ENCODE data around the gene MRPL48.
"Not testable (repeated sequence)": the region's sequence is repeated elsewhere in the genome, so short reads cannot be mapped to it uniquely, and the experiment has no call there.

MRPL48 gene

DNA sequence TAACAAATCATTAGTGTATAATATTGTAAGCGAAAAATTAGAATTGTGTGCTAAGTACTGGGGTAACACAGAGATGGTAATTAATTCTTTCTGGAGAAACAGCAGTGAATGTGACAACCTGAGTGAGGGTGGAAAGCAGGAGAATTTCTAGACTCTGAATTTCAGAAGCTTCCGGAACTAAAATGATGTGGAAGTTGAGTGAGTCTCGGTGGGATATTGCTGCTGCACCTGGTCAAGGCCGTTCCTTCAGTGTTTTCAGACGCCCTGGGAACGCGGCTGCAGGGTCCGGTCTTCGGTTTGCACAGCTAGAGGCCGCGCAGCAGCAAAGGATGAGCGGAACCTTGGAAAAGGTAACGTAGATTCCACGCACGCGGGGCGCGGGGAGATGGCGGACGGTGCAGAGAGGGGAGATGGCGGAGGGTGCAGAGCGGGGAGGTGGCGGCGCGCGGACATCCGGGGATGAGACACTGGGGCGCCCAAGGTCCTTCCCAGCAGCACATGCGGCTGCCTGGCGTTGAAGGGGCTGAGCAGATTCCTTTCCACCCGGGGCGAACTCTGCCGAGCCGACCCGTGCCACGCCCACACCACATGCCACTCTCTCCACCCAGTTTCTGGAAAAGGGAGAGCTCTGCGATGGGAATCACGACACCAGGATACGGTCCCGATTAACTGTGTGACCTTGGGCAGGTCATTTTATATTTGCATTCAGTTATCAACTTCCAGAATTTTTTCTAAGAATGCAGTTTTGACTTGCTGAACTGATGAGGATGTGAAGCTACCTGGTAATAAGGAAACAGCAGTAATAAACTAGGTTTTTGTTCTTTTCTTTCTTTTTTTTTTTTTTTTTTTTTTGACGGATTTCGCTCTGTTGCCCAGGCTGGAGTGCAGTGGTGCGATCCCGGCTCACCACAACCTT is at the start of gene MRPL48:
MRPL48 (plus strand) TSS at position 232 of the 916 bp plus-strand sequence; CDS start at position 330, 98 bp downstream.
- peak; percentile 84 to 89 for DNase-seq (ENCODE audit: low read depth in 2 of 2)

GRCh38 chr11:73743045-73743444 is 44.6 kb upstream of the MRPL48 start:
- no peak for DNase-seq (ENCODE audit: low read depth in 2 of 2)

DNA sequence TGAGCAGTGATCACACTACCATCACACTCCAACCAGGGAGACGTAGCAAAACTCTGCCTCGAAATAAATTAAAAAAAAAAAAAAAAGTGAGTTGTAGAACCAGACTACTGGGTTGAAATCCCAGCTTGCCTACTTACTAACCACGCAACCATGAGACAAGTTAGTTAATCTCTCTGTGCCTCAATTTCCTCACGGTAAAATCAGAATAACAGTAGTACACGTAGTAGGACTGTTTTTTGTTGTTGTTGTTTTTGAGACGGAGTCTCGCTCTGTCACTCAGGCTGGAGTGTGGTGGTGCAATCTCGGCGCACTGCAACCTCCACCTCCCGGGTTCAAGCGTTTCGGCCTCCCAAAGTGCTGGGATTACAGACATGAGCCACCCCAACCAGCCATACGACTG is 41.0 kb upstream of the MRPL48 start:
- no peak for DNase-seq (ENCODE audit: low read depth in 2 of 2)

DNA sequence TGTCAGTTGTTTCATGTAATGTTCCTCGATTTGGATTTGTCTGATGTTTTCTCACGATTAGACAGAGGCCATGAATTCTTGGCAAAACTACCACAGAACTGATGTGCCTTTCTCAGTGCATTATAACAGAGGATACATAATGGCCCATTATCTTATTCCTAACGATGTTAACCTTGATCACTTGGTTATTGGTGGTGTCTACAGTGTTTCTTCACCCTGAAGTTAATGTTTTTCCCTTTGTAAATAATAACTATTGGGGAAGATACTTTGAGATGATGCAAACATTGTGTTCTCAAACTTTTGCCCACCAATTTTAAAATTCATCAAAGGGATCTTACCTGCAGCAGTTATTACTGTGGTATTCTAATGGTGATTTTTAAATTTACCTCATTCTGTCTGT is 39.9 kb upstream of the MRPL48 start:
- DNase-seq (ENCODE audit: low read depth in 2 of 2), result no peak

- DNase-seq (ENCODE audit: low read depth in 2 of 2), result no peak
Measured at GRCh38 chr11:73748300-73748699, 39.4 kb upstream of the MRPL48 start.

DNA sequence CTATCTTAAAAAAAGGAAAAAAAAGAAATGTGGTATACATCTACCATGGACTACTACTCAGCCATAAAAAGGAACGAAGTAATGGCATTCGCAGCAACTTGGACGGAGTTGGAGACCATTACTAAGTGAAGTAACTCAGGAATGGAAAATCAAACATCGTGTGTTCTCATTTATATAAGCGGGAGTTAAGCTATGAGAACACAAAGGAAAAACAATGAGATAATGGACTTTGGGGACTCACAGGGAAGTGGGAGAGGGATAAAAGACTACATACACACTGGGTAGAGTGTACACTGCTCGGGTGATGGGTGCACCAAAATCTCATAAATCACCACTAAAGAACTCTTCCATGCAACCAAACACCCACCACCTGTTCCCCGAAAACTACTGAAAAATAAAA is 38.6 kb upstream of the MRPL48 start:
- DNase-seq (ENCODE audit: low read depth in 2 of 2), result no peak

- no peak for DNase-seq (ENCODE audit: low read depth in 2 of 2)
Measured at GRCh38 chr11:73750228-73750627, 37.4 kb upstream of the MRPL48 start.

DNA sequence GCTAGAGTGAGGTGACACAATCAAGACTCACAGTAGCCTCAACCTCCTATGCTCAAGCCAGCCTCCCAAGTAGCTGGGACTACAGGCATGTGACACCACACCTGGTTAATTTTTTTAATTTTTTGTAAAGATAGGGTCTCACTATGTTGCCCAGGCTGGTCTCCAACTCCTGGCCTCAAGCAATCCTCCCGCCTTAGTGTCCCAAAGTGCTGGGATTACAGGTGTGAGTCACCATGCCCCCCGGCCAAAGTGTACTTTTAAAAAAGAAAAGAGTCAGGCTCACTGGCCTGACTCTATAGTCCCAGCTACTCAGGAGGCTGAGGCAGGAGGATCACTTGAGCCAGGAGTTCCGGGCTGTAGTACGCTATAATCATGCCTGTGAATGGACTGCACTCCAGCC is 36.8 kb upstream of the MRPL48 start:
- not testable (repeated sequence) for DNase-seq (ENCODE audit: low read depth in 2 of 2)

- DNase-seq (ENCODE audit: low read depth in 2 of 2), result no peak
Measured at GRCh38 chr11:73752216-73752867, 35.3 kb upstream of the MRPL48 start.

DNA sequence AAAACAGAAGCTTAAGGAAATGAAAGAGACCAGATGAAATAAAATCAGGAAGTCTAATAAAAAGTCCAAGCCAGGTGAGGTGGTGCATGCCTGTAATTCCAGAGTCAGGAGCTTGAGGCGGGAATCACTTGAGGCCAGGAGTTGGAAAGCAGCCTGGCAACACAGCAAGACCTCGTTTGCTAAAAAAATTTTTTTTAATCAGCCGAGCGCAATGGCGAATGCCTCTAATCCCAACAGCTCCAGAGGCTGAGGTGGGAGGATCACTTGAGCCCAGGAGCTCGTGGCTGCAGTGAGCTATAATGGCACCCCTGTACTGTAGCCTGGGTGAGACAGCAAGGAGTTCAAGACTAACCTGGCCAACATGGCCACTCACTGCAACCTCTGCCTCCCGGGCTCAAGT is 34.8 kb upstream of the MRPL48 start:
- no peak for DNase-seq (ENCODE audit: low read depth in 2 of 2)

GRCh38 chr11:73753938-73754337 is 33.7 kb upstream of the MRPL48 start:
- DNase-seq (ENCODE audit: low read depth in 2 of 2), result no peak

GRCh38 chr11:73755670-73756069 is 32.0 kb upstream of the MRPL48 start:
- no peak for DNase-seq (ENCODE audit: low read depth in 2 of 2)

- DNase-seq (ENCODE audit: low read depth in 2 of 2), result no peak
Measured at GRCh38 chr11:73757598-73757997, 30.1 kb upstream of the MRPL48 start.

GRCh38 chr11:73758451-73758850 is 29.2 kb upstream of the MRPL48 start:
- no peak for DNase-seq (ENCODE audit: low read depth in 2 of 2)

GRCh38 chr11:73759610-73760134 is 28.0 kb upstream of the MRPL48 start:
- no peak for DNase-seq (ENCODE audit: low read depth in 2 of 2)

DNA sequence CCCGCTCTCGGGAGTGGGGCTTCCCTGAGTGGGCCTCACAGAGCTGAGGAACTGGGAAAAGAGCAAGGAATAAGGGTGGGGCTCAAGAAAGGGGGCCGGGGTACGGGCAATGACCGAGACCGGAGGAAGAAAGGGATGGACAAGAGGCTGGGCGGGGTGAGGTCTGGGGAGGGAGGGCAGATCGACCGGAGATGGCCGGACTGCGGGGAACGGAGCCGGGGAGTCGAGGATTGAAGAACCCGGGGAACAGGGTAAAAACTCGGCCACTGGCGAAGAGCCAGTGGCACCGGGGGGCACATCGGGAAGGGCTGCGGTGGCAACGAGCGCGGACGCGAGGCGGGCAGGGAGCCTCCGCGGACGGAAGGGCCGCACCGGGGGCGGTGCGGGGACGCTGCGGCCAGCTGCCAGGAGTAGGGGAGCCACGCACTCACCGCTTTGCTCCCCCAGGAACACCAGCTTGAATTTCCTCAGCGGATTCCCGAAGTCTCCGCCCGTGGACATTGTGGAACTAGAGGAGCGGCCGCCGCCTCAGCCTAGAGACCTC is 27.5 kb upstream of the MRPL48 start:
- DNase-seq (ENCODE audit: low read depth in 2 of 2), result no peak

- peak; percentile 98 to 100 for DNase-seq (ENCODE audit: low read depth in 2 of 2)
Measured at GRCh38 chr11:73760679-73761402, 26.8 kb upstream of the MRPL48 start, which contains the start of gene RAB6A. TSS of gene RAB6A (minus strand) at chr11:73761074. CDS start at chr11:73760635, 439 bp downstream.

GRCh38 chr11:73761403-73761945 is 26.2 kb upstream of the MRPL48 start:
- no peak for DNase-seq (ENCODE audit: low read depth in 2 of 2)

DNA sequence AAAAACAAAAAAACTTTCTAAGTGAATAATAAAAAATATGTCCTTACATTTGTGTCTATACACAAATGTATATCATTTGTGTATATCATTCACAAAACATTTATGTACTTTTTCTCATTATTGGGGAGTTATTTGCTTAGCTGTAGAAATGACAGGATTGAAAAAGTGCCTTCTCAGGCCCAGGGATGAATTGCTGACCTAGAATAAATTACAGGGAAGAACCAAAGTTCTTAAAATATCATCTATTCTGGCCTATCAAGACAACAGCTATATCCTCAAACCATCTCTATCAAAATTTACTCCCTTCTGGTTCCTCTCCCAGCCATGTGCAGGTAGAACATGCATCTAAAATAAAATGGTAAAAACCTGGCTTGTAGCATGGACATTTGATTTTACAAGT is 24.9 kb upstream of the MRPL48 start:
- DNase-seq (ENCODE audit: low read depth in 2 of 2), result no peak

- no peak for DNase-seq (ENCODE audit: low read depth in 2 of 2)
Measured at GRCh38 chr11:73766763-73767162, 20.9 kb upstream of the MRPL48 start.

DNA sequence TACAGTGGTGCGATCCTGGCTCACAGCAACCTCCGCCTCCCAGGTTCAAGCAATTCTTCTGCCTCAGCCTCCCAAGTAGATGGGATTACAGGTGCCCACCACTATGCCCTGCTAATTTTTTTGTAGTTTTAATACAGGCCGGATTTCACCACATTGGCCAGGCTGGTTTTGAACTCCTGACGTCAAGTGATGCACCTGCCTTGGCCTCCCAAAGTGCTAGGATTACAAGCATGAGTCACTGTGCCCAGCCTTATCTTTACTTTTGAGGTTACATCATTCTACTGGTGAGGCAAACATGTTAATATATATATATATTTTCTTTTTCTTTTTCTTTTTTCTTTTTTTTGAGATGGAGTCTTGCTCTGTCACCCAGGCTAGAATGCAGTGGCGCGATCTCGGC is 16.9 kb upstream of the MRPL48 start:
- not testable (repeated sequence) for DNase-seq (ENCODE audit: low read depth in 2 of 2)
